HCT116 (cell line): ENCODE data around the gene VSX2.

ENCODE experiments used
- ATF3 ChIP-seq: IDR thresholded peaks from 2 replicates; pipeline ENCODE4 v1.6.1; 2012
- CTCF ChIP-seq, 3 experiments: fragments of 200-600 bp in 1 of 3; sonication (generic) in 1 of 3; IDR thresholded peaks in 2 of 3; conservative IDR thresholded peaks in 1 of 3; 2 replicates each; pipeline ENCODE4 v1.5.1; 2012 to 2017; ENCODE audit warnings: low read depth in 2 of 3, low read length in 2 of 3, antibody characterized with exemption in 1 of 3, borderline replicate concordance in 1 of 3, control low read depth in 1 of 3, mild to moderate bottlenecking in 1 of 3, mixed read lengths in 1 of 3, mixed run types in 1 of 3, moderate library complexity in 1 of 3; ENCODE audit not compliant: insufficient read depth in 1 of 3
- EGR1 ChIP-seq: IDR thresholded peaks from 2 replicates; pipeline ENCODE4 v1.6.1; 2012; ENCODE audit warnings: low read depth
- EZH2 ChIP-seq: fragments of 200-600 bp; sonication (generic); IDR thresholded peaks from 2 replicates; pipeline ENCODE4 v1.6.1; 2017; ENCODE audit warnings: antibody characterized with exemption, mixed run types
- EZH2phosphoT487 ChIP-seq: fragments of 200-600 bp; IDR thresholded peaks from 2 replicates; pipeline ENCODE4 v1.6.1; 2018; ENCODE audit warnings: antibody characterized with exemption, borderline replicate concordance
- JUND ChIP-seq: IDR thresholded peaks from 2 replicates; pipeline ENCODE4 v1.6.1; 2012
- SP1 ChIP-seq: IDR thresholded peaks from 2 replicates; pipeline ENCODE4 v1.6.1; 2012; ENCODE audit warnings: low read depth
- TF ChIP-seq, protein P1 (sequence below): IDR thresholded peaks from 2 replicates; pipeline ENCODE4 v1.6.1; 2012; ENCODE audit warnings: low read depth
- TF ChIP-seq, protein P2 (sequence below): IDR thresholded peaks from 2 replicates; pipeline ENCODE4 v1.6.1; 2011; ENCODE audit warnings: mild to moderate bottlenecking, low read length, moderate library complexity; ENCODE audit not compliant: insufficient replicate concordance; ENCODE audit errors: extremely low read depth

- TF ChIP-seq, protein P1, sequence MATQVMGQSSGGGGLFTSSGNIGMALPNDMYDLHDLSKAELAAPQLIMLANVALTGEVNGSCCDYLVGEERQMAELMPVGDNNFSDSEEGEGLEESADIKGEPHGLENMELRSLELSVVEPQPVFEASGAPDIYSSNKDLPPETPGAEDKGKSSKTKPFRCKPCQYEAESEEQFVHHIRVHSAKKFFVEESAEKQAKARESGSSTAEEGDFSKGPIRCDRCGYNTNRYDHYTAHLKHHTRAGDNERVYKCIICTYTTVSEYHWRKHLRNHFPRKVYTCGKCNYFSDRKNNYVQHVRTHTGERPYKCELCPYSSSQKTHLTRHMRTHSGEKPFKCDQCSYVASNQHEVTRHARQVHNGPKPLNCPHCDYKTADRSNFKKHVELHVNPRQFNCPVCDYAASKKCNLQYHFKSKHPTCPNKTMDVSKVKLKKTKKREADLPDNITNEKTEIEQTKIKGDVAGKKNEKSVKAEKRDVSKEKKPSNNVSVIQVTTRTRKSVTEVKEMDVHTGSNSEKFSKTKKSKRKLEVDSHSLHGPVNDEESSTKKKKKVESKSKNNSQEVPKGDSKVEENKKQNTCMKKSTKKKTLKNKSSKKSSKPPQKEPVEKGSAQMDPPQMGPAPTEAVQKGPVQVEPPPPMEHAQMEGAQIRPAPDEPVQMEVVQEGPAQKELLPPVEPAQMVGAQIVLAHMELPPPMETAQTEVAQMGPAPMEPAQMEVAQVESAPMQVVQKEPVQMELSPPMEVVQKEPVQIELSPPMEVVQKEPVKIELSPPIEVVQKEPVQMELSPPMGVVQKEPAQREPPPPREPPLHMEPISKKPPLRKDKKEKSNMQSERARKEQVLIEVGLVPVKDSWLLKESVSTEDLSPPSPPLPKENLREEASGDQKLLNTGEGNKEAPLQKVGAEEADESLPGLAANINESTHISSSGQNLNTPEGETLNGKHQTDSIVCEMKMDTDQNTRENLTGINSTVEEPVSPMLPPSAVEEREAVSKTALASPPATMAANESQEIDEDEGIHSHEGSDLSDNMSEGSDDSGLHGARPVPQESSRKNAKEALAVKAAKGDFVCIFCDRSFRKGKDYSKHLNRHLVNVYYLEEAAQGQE, result no peak
- TF ChIP-seq EZH2, result no peak
- TF ChIP-seq JUND, result no peak
- no peak for TF ChIP-seq EZH2phosphoT487
- TF ChIP-seq CTCF (IDR thresholded peaks at IDR 0.05 in 2 of 3, conservative IDR thresholded peaks at IDR 0.05 in 1 of 3; ENCODE audit: borderline replicate concordance in 1 of 3, insufficient read depth in 1 of 3, low read depth in 2 of 3, low read length in 2 of 3), result no peak
- no peak for TF ChIP-seq EGR1
- TF ChIP-seq SP1, result no peak
- TF ChIP-seq ATF3, result no peak
- TF ChIP-seq, protein P2, sequence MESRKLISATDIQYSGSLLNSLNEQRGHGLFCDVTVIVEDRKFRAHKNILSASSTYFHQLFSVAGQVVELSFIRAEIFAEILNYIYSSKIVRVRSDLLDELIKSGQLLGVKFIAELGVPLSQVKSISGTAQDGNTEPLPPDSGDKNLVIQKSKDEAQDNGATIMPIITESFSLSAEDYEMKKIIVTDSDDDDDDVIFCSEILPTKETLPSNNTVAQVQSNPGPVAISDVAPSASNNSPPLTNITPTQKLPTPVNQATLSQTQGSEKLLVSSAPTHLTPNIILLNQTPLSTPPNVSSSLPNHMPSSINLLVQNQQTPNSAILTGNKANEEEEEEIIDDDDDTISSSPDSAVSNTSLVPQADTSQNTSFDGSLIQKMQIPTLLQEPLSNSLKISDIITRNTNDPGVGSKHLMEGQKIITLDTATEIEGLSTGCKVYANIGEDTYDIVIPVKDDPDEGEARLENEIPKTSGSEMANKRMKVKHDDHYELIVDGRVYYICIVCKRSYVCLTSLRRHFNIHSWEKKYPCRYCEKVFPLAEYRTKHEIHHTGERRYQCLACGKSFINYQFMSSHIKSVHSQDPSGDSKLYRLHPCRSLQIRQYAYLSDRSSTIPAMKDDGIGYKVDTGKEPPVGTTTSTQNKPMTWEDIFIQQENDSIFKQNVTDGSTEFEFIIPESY, result no peak
These were observed 7.3 kb downstream of the VSX2 start for GRCh38 chr14:74246542-74246941.
